ENCODE measurements around the gene PDIK1L. TPM values are rescaled to one million over a fixed set of nuclear protein-coding genes. Genes with fewer than 3 reads are reported as not detected.
A peak's percentile ranks its signal among the peaks of the same experiment; 100 is the strongest.

The PDIK1L gene
- total and polyA plus RNA-seq, 2 of the 8 experiments (the other 6 are each of a cell fraction or from before 2014, with no cell fraction given) = 0.95 to 4.5 TPM

DNA sequence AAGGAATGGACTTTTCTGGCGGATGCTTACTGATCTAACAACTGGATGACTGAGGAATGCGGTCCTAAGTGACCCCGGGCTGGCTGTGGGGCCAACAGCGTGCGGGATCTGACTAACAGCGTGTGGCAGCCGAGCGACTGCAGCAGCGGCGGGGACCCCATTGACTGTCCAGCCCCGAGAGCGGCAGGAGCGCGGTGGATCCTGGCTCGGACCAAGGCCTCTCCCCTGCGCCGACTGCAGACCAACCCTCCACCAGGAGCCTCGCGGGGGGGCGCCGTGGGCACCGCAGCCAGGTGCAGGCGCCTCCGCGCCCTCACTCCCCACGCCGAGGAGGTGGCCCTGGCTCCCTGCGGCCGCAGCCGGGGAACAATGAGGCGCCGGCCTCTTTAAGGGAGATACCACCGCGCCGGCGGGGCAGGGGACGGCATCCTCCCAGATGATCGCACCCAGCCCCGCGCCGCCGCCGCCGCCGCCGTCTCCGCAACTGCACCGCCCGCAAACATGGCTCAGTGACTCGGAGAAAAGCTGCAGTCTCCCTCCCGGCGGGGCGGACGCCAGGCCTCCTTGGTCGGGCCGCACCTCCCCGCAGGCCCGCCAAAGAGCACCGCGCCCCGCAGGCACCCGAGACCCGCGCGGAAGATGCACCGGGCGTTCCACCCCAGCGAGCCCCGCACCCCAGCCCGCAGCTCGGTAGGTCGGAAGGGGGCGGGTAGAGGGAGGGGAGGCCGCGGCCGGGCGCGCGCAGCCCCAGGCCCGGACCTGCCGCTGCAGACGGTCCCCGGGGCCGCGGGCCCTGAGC, 694 bp upstream of the PDIK1L start:
- CTCF ChIA-PET (ENCODE audit: partially characterized antibody) = interaction anchor here (1.0 kb wide), 1 partner anchor 80 kb away, joined by 3 read pairs; the partner anchor contains the start of gene CATSPER4
- TF ChIP-seq TAF7 (optimal IDR thresholded peaks at IDR 0.05; ENCODE audit: borderline replicate concordance, low read depth, low read length) (peak; percentile 59), BACH1 (IDR thresholded peaks at IDR 0.05; ENCODE audit: low read length) (no peak), SP1 (IDR thresholded peaks at IDR 0.05; ENCODE audit: low read depth, low read length) (no peak), FOSL1 (IDR thresholded peaks at IDR 0.05; ENCODE audit: insufficient read depth, low read depth, low read length) (no peak), RBBP5 (IDR thresholded peaks at IDR 0.05; ENCODE audit: borderline replicate concordance, low read depth, low read length) (peak; percentile 13; the same call in 1 of the 2 replicates), POLR2A (IDR thresholded peaks at IDR 0.05; ENCODE audit: control extremely low read depth in 1 of 2, low read depth in 2 of 2, low read length in 2 of 2) (peak in 1 of 2 experiments; percentile 55; a peak in 1 of 3 replicates), JUND (IDR thresholded peaks at IDR 0.05; ENCODE audit: low read length) (no peak), SRF (IDR thresholded peaks at IDR 0.05; ENCODE audit: low read depth, low read length) (no peak), KDM4A (IDR thresholded peaks at IDR 0.05; ENCODE audit: low read depth, low read length, severe bottlenecking) (peak; percentile 90), ZNF274 (IDR thresholded peaks at IDR 0.05; ENCODE audit: borderline replicate concordance, extremely low read depth, low read length) (no peak), KDM1A (IDR thresholded peaks at IDR 0.05; ENCODE audit: borderline replicate concordance, low read length) (no peak; the same call in 1 of the 2 replicates), SIX5 (IDR thresholded peaks at IDR 0.05; ENCODE audit: low read depth, low read length) (no peak)

More for the DNA sequence above, 694 bp upstream of the PDIK1L start:
- Histone ChIP-seq H4K8ac (ENCODE audit: extremely low read depth, insufficient read depth, low read length) (peak overlapping the region; percentile 90), H2BK5ac (ENCODE audit: low read depth, low read length) (no peak overlapping the region), H3K14ac (ENCODE audit: insufficient read length) (no peak overlapping the region), H3K79me1 (ENCODE audit: low read depth, low read length) (no peaks in the 10 kb centered on the region), H3K23me2 (ENCODE audit: low read depth, low read length) (peaks cover 9% of the 10 kb centered on the region), H3K23ac (ENCODE audit: insufficient read length) (no peak overlapping the region), H3K4me1 (replicated peaks in 1 of 4; ENCODE audit: control insufficient read depth in 3 of 4, insufficient read depth in 4 of 4, low read length in 3 of 4) (peaks cover 0 to 5% (median 3%) of the 10 kb centered on the region in 4 experiments; a peak in 3 of 7 replicates), H2BK15ac (ENCODE audit: low read length) (no peak overlapping the region), H3K36me3 (ENCODE audit: control insufficient read depth in 2 of 4, insufficient read depth in 4 of 4, low read length in 3 of 4) (peaks cover 0 to 4% (median 0%) of the 10 kb centered on the region in 4 experiments; a peak in 2 of 8 replicates), H2BK120ac (replicated peaks; ENCODE audit: low read depth, low read length) (no peak overlapping the region), H3K18ac (ENCODE audit: extremely low read depth, low read length) (peak overlapping the region; percentile 56; the same call in 1 of the 2 replicates), H3K4ac (replicated peaks; ENCODE audit: insufficient read length, low read depth, low read length) (no peak overlapping the region), H3K4me2 (ENCODE audit: insufficient read depth in 1 of 2, low read depth in 2 of 2, low read length in 2 of 2) (peak overlapping the region; percentile 77 to 95), H3K4me3 (ENCODE audit: extremely low read depth in 1 of 4, insufficient read depth in 2 of 4, low read depth in 3 of 4, low read length in 4 of 4) (peak overlapping the region; percentile 78 to 92 (median 89)), H2BK12ac (ENCODE audit: low read depth, low read length) (no peak overlapping the region), H4K20me1 (replicated peaks in 1 of 2; ENCODE audit: control insufficient read depth in 1 of 2, insufficient read depth in 2 of 2, low read length in 2 of 2) (peaks cover 0 to 1% of the 10 kb centered on the region in 2 experiments), H2AK5ac (ENCODE audit: low read depth, low read length) (no peak overlapping the region), H4K91ac (replicated peaks; ENCODE audit: insufficient read length, low read length) (no peak overlapping the region), H3K79me2 (ENCODE audit: control insufficient read depth in 1 of 2, insufficient read depth in 2 of 2, low read length in 2 of 2) (no peaks in the 10 kb centered on the region), H3K27me3 (replicated peaks in 1 of 4; ENCODE audit: control insufficient read depth in 3 of 4, extremely low read depth in 1 of 4, insufficient read depth in 3 of 4, low read length in 3 of 4) (peaks cover 0 to 11% (median 7%) of the 10 kb centered on the region in 4 experiments; a peak in 4 of 7 replicates), H2AFZ (ENCODE audit: low read length) (no peak overlapping the region; the same call in 1 of the 2 replicates), H4K5ac (ENCODE audit: insufficient read length, low read depth, low read length) (peak overlapping the region; percentile 74), H3K9me3 (ENCODE audit: insufficient read depth in 2 of 2, low read depth in 1 of 2, low read length in 1 of 2) (no peaks in the 10 kb centered on the region), H2BK20ac (ENCODE audit: low read length) (no peak overlapping the region), H3K56ac (replicated peaks; ENCODE audit: insufficient read length, low read depth, low read length) (peak overlapping the region; percentile 5), H3K27ac (ENCODE audit: low read depth, low read length) (peak overlapping the region; percentile 84; the same call in 1 of the 2 replicates), H3K9ac (replicated peaks in 1 of 4; ENCODE audit: extremely low read depth in 1 of 4, low read depth in 3 of 4, low read length in 3 of 4) (peak overlapping the region; percentile 5 to 95 (median 80); a peak in 6 of 7 replicates)
- DNase-seq (ENCODE audit: low read depth in 1 of 2, low spot score in 2 of 2) (peak in 1 of 2 experiments; percentile 83), FAIRE-seq (no peak)
- POLR2A ChIA-PET (ENCODE audit: partially characterized antibody) = interaction anchor here (0.7 to 2.4 kb wide), 11 partner anchors 13 to 301 kb away, joined by 3 to 9 read pairs (median 3); partner anchors contain the start of gene CEP85
- 1% methylated on average over 26 of the region's 85 CpGs; no CpG with 5 or more reads in 1 of the 2 experiments for WGBS, 2 experiments (ENCODE audit: extremely low coverage in 1 of 2, insufficient coverage in 1 of 2, insufficient read length in 1 of 2, insufficient replicate concordance in 2 of 2, low coverage in 1 of 2, low lambda C conversion rate in 2 of 2, missing lambda C conversion rate in 1 of 2)
